Mesendoderm (in vitro differentiated cells): Measurements from ENCODE around the gene LSS.
A peak's percentile ranks its signal among the peaks of the same experiment; 100 is the strongest.
"Not testable (repeated sequence)": the region's sequence is repeated elsewhere in the genome, so short reads cannot be mapped to it uniquely, and the experiment has no call there.

Source experiments
- DNase-seq: peaks from one replicate; pipeline ENCODE4 v3.0.0; 2013
- H2AK5ac ChIP-seq: 2 replicates; pipeline ENCODE4 v1.6.1; 2013; ENCODE audit warnings: low read length, inconsistent platforms
- H2BK120ac ChIP-seq: 2 replicates; pipeline ENCODE4 v1.6.1; 2013; ENCODE audit warnings: low read depth, mild to moderate bottlenecking, low read length, moderate library complexity, mixed read lengths
- H2BK15ac ChIP-seq: replicated peaks from 2 replicates; pipeline ENCODE4 v1.6.1; 2013; ENCODE audit warnings: low read depth, mild to moderate bottlenecking, moderate library complexity
- H2BK5ac ChIP-seq: 2 replicates; pipeline ENCODE4 v1.6.1; 2013; ENCODE audit warnings: low read length, inconsistent platforms
- H3K18ac ChIP-seq: 2 replicates; pipeline ENCODE4 v1.6.1; 2013; ENCODE audit warnings: mild to moderate bottlenecking, low read length, mixed read lengths
- H3K23ac ChIP-seq: one replicate; pipeline ENCODE4 v1.6.1; 2013; ENCODE audit warnings: low read length
- H3K27ac ChIP-seq: 2 replicates; pipeline ENCODE4 v1.5.1; 2013; ENCODE audit warnings: low read depth, mild to moderate bottlenecking, inconsistent platforms, low read length, moderate library complexity
- H3K27me3 ChIP-seq: 2 replicates; pipeline ENCODE4 v1.6.1; 2013; ENCODE audit warnings: low read length, control low read depth, mild to moderate bottlenecking, inconsistent platforms; ENCODE audit not compliant: insufficient read depth, poor library complexity
- H3K36me3 ChIP-seq: 2 replicates; pipeline ENCODE4 v1.6.1; 2013; ENCODE audit warnings: low read length, inconsistent platforms; ENCODE audit not compliant: control insufficient read depth, insufficient read depth
- H3K4ac ChIP-seq: one replicate; pipeline ENCODE4 v1.6.1; 2013; ENCODE audit warnings: low read depth, mild to moderate bottlenecking, low read length, moderate library complexity
- H3K4me1 ChIP-seq: 2 replicates; pipeline ENCODE4 v1.6.1; 2013; ENCODE audit warnings: low read depth, low read length, inconsistent platforms; ENCODE audit not compliant: control insufficient read depth
- H3K4me2 ChIP-seq: 2 replicates; pipeline ENCODE4 v1.6.1; 2013; ENCODE audit warnings: low read length
- H3K4me3 ChIP-seq: 2 replicates; pipeline ENCODE4 v1.5.1; 2013; ENCODE audit warnings: mild to moderate bottlenecking, low read length
- H3K56ac ChIP-seq: one replicate; pipeline ENCODE4 v1.6.1; 2013; ENCODE audit warnings: low read length
- H3K79me1 ChIP-seq: 2 replicates; pipeline ENCODE4 v1.6.1; 2013; ENCODE audit warnings: low read length, inconsistent platforms
- H3K79me2 ChIP-seq: 2 replicates; pipeline ENCODE4 v1.6.1; 2013; ENCODE audit warnings: mild to moderate bottlenecking, low read length; ENCODE audit not compliant: control insufficient read depth, insufficient read depth
- H3K9ac ChIP-seq: 2 replicates; pipeline ENCODE4 v1.6.1; 2013; ENCODE audit warnings: low read length, inconsistent platforms
- H4K5ac ChIP-seq: one replicate; pipeline ENCODE4 v1.6.1; 2013; ENCODE audit warnings: low read length
- H4K8ac ChIP-seq: one replicate; pipeline ENCODE4 v1.6.1; 2013; ENCODE audit warnings: low read depth, mild to moderate bottlenecking, control low read depth, low read length, moderate library complexity
- WGBS: extraction: QIAGEN DNeasy Blood & Tissue Kit; methylation state at CpG from one replicate; pipeline ENCODE4 v1.1.7; 2013; ENCODE audit warnings: low lambda C conversion rate, missing lambda C conversion rate; ENCODE audit not compliant: insufficient coverage; ENCODE audit errors: extremely low coverage; 5-methylcytosine and 5-hydroxymethylcytosine counted together

The LSS gene

DNA sequence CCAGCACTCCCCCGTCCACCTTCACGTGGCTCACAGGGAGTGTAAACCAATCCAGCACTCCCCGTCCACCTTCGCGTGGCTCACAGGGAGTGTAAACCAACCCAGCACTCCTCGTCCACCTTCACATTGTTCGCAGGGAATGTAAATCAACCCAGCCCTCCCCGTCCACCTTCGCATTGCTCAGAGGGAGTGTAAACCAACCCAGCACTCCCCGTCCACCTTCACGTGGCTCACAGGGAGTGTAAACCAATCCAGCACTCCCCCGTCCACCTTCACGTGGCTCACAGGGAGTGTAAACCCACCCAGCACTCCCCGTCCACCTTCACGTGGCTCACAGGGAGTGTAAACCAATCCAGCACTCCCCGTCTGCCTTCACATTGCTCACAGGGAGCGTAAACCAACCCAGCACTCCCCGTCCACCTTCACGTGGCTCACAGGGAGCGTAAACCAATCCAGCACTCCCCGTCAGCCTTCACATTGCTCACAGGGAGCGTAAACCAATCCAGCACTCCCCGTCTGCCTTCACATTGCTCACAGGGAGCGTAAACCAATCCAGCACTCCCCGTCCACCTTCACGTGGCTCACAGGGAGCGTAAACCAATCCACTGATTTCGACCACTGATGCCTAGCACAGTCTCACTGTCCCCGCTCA is 88.1 kb downstream of the LSS start:
- peak overlapping the region; percentile 23 for H3K9ac ChIP-seq
- H3K36me3 ChIP-seq, H4K5ac ChIP-seq, H3K4ac ChIP-seq, H3K4me3 ChIP-seq, H3K79me2 ChIP-seq, H2AK5ac ChIP-seq, H3K27ac ChIP-seq, H3K18ac ChIP-seq, H3K4me1 ChIP-seq, H2BK15ac ChIP-seq, H3K79me1 ChIP-seq, H4K8ac ChIP-seq, H3K23ac ChIP-seq, H2BK5ac ChIP-seq, H3K27me3 ChIP-seq, H2BK120ac ChIP-seq: not testable (repeated sequence)
- H3K56ac ChIP-seq = peak overlapping the region; percentile 57
- DNase-seq = peak; percentile 34
- peak overlapping the region; percentile 15 for H3K4me2 ChIP-seq
- WGBS = no CpG with 5 or more reads among the region's 29 CpGs

GRCh38 chr21:46139686-46140085 is 88.9 kb downstream of the LSS start:
- H3K79me1 ChIP-seq = no peaks in the 10 kb centered on the region
- H2AK5ac ChIP-seq = no peak overlapping the region
- no peak overlapping the region for H3K56ac ChIP-seq
- H3K4me3 ChIP-seq = no peak overlapping the region
- H3K18ac ChIP-seq = no peak overlapping the region
- H4K8ac ChIP-seq = no peak overlapping the region
- WGBS = no CpG with 5 or more reads among the region's 15 CpGs
- no peaks in the 10 kb centered on the region for H3K4me1 ChIP-seq
- H3K23ac ChIP-seq = no peak overlapping the region
- H3K4ac ChIP-seq = no peak overlapping the region
- H2BK5ac ChIP-seq = no peak overlapping the region
- H3K27ac ChIP-seq = no peak overlapping the region
- no peak overlapping the region for H2BK120ac ChIP-seq
- no peaks in the 10 kb centered on the region for H3K79me2 ChIP-seq
- no peaks in the 10 kb centered on the region for H3K27me3 ChIP-seq
- H2BK15ac ChIP-seq = no peak overlapping the region
- no peaks in the 10 kb centered on the region for H3K36me3 ChIP-seq
- no peak for DNase-seq
- no peak overlapping the region for H4K5ac ChIP-seq
- no peak overlapping the region for H3K4me2 ChIP-seq
- no peak overlapping the region for H3K9ac ChIP-seq

GRCh38 chr21:46138383-46138970 is 90.1 kb downstream of the LSS start:
- Histone ChIP-seq H2BK15ac (no peak overlapping the region), H2BK120ac (no peak overlapping the region), H4K5ac (no peak overlapping the region), H3K56ac (no peak overlapping the region), H2BK5ac (no peak overlapping the region), H3K27me3 (no peaks in the 10 kb centered on the region), H4K8ac (no peak overlapping the region), H3K4me3 (no peak overlapping the region), H3K18ac (no peak overlapping the region), H3K4ac (no peak overlapping the region), H3K79me2 (no peaks in the 10 kb centered on the region), H3K4me2 (no peak overlapping the region), H3K79me1 (no peaks in the 10 kb centered on the region), H3K4me1 (no peaks in the 10 kb centered on the region), H3K27ac (no peak overlapping the region), H3K9ac (no peak overlapping the region), H3K23ac (no peak overlapping the region), H3K36me3 (no peaks in the 10 kb centered on the region), H2AK5ac (no peak overlapping the region)
- no CpG with 5 or more reads among the region's 28 CpGs for WGBS
- DNase-seq = no peak
